ENCODE results near the gene NEDD4L. TPM values are rescaled to one million over a fixed set of nuclear protein-coding genes. Genes with fewer than 3 reads are reported as not detected.

Gene NEDD4L
- 434 TPM for total RNA-seq

GRCh38 chr18:58043491-58044369 lies at the start of gene NEDD4L:
Gene NEDD4L, plus strand, starts transcription at chr18:58044226. Its CDS starts 435 bp downstream, at chr18:58044661.

Small RNA genes lying within 50 kb of the gene (small RNA-seq; reads per million reads assigned to genes)
- gene HMGN1P30 (ENCODE audit: low replicate concordance): not detected
- not detected for gene MIR3591 (ENCODE audit: low replicate concordance)

Other genes with a start within 250 kb of the NEDD4L start
- gene ATP8B1, start 240.9 kb upstream of the NEDD4L start, total RNA-seq: 3.1 TPM